Measurements from ENCODE around the gene EXD3.

Gene EXD3

GRCh38 chr9:137409515-137409914 lies 13.4 kb downstream of the EXD3 start:
- DNase-seq, result no peak

- DNase-seq, result no peak
Observed at GRCh38 chr9:137408651-137409405, 14.1 kb downstream of the EXD3 start.

GRCh38 chr9:137407590-137408300 lies 15.2 kb downstream of the EXD3 start:
- DNase-seq, result no peak

GRCh38 chr9:137406876-137407589 lies 15.9 kb downstream of the EXD3 start:
- peak; percentile 30 to 42 for DNase-seq

- DNase-seq, result no peak
Observed at GRCh38 chr9:137406085-137406760, 16.7 kb downstream of the EXD3 start.

- DNase-seq, result no peak
Observed at GRCh38 chr9:137405677-137406081, 17.3 kb downstream of the EXD3 start.

- DNase-seq, result no peak
Observed at GRCh38 chr9:137404961-137405567, 17.9 kb downstream of the EXD3 start.

- no peak for DNase-seq
Observed at GRCh38 chr9:137403269-137403668, 19.7 kb downstream of the EXD3 start.

GRCh38 chr9:137402746-137403145 lies 20.2 kb downstream of the EXD3 start:
- no peak for DNase-seq

- DNase-seq, result no peak
Observed at GRCh38 chr9:137398561-137399468, 24.1 kb downstream of the EXD3 start.

GRCh38 chr9:137397675-137398423 lies 25.1 kb downstream of the EXD3 start:
- no peak for DNase-seq

- DNase-seq, result no peak
Observed at GRCh38 chr9:137396634-137397367, 26.2 kb downstream of the EXD3 start.

GRCh38 chr9:137396227-137396626 lies 26.7 kb downstream of the EXD3 start:
- DNase-seq, result no peak

- no peak for DNase-seq
Observed at GRCh38 chr9:137395666-137396010, 27.3 kb downstream of the EXD3 start.

- DNase-seq, result no peak
Observed at GRCh38 chr9:137394866-137395665, 27.9 kb downstream of the EXD3 start.

GRCh38 chr9:137393176-137394150 lies 29.5 kb downstream of the EXD3 start:
- DNase-seq, result no peak

GRCh38 chr9:137392232-137393007 lies 30.5 kb downstream of the EXD3 start:
- no peak for DNase-seq

All from Kasumi-1 (cell line).